ENCODE data around the gene NPBWR2. TPM values are rescaled to one million over a fixed set of nuclear protein-coding genes. Genes with fewer than 3 reads are reported as not detected.

Gene NPBWR2
- polyA plus RNA-seq, 1 donor (not counting 4 experiments of a cell fraction or from before 2014, with no cell fraction given): not detected

DNA sequence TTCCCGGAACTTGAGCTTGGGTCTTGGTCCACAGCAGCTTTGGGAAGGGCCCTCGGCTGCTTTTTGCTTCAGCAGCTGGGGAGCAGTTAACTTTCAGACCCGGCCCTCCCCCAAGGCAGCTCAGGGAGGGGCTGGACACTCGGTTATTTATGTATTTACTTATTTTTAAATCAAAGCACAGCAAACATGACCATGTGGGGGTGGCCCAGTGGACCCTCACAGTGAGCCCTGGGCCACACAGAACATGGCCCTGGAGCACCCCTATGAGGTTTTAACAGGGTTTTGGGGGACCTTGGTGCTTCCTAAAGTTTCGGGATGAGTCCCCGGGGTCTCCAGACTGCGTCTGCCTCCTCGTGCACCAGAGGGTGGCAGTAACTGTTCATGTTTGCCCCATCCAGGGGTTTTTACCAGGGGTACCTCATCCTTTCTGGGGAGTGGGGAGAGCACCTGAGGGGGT is 26.6 kb upstream of the NPBWR2 start:
- TF ChIP-seq CTCF (optimal IDR thresholded peaks at IDR 0.05 in 1 of 3, IDR thresholded peaks at IDR 0.05 in 1 of 3, conservative IDR thresholded peaks at IDR 0.05 in 1 of 3; ENCODE audit: extremely low read depth in 1 of 3, insufficient read depth in 2 of 3, low read length in 3 of 3): peak in 1 of 3 experiments; percentile 8
- no peak for TF ChIP-seq EZH2 (IDR thresholded peaks at IDR 0.05; ENCODE audit: low read length)
- Histone ChIP-seq H3K27me3 (ENCODE audit: control insufficient read depth, extremely low read depth, insufficient read depth, low read length) (no peaks in the 10 kb centered on the region), H3K36me3 (ENCODE audit: control insufficient read depth in 2 of 2, extremely low read depth in 1 of 2, insufficient read depth in 2 of 2, low read length in 2 of 2) (no peaks in the 10 kb centered on the region), H3K9me1 (ENCODE audit: control insufficient read depth, extremely low read depth, insufficient read depth, low read length) (no peaks in the 10 kb centered on the region), H3K4me3 (ENCODE audit: control insufficient read depth in 2 of 3, extremely low read depth in 1 of 3, insufficient read depth in 2 of 3, low read depth in 1 of 3, low read length in 3 of 3) (no peak overlapping the region), H3K27ac (ENCODE audit: control insufficient read depth, insufficient read depth, low read length) (no peak overlapping the region), H3K9me3 (ENCODE audit: control insufficient read depth, low read depth, low read length) (no peaks in the 10 kb centered on the region), H4K20me1 (ENCODE audit: control insufficient read depth, extremely low read depth, insufficient read depth, low read length) (no peaks in the 10 kb centered on the region), H3K4me2 (ENCODE audit: control insufficient read depth, extremely low read depth, insufficient read depth, low read depth, low read length) (no peak overlapping the region), H3K4me1 (ENCODE audit: control insufficient read depth, extremely low read depth, insufficient read depth, low read length) (no peaks in the 10 kb centered on the region), H2AFZ (ENCODE audit: control insufficient read depth, low read length) (no peak overlapping the region), H3K79me2 (ENCODE audit: control insufficient read depth, insufficient read depth, low read length) (no peaks in the 10 kb centered on the region), H3K9ac (ENCODE audit: control insufficient read depth, extremely low read depth, insufficient read depth, low read length) (no peak overlapping the region)
- dilution Hi-C loops (cut with MboI; ENCODE audit: extremely low pct_ligation_motif_present, low sequenced_read_pairs): no loop called here
- no peak for FAIRE-seq
- no peak for DNase-seq (ENCODE audit: low read depth, low spot score)

DNA sequence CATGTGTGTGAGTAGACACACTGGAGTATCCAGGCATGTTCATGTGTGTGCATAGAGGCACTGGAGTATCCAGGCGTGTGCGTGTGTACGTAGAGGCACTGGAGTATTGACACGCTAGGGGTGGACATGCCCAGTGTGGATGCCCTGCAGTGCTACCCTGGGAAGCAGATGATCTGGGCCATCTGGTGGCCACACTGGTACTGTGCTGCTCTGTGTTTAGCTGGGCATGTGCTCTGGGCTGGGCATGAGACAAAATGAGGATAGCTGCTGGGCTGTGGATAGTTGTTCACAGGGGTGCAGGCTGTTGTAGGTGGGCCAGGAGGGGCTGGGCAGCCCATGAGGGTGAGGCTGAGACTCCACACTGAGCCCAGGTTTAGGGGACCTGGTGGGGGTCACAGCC is 24.0 kb upstream of the NPBWR2 start:
- no peak for DNase-seq (ENCODE audit: low read depth, low spot score)

More for the DNA sequence above, 24.0 kb upstream of the NPBWR2 start:
- Histone ChIP-seq H3K79me2 (ENCODE audit: control insufficient read depth, insufficient read depth, low read length) (no peaks in the 10 kb centered on the region), H4K20me1 (ENCODE audit: control insufficient read depth, extremely low read depth, insufficient read depth, low read length) (no peaks in the 10 kb centered on the region), H3K4me2 (ENCODE audit: control insufficient read depth, extremely low read depth, insufficient read depth, low read depth, low read length) (no peak overlapping the region), H3K9ac (ENCODE audit: control insufficient read depth, extremely low read depth, insufficient read depth, low read length) (no peak overlapping the region), H3K4me3 (ENCODE audit: control insufficient read depth in 2 of 3, extremely low read depth in 1 of 3, insufficient read depth in 2 of 3, low read depth in 1 of 3, low read length in 3 of 3) (no peak overlapping the region), H2AFZ (ENCODE audit: control insufficient read depth, low read length) (no peak overlapping the region), H3K9me3 (ENCODE audit: control insufficient read depth, low read depth, low read length) (no peaks in the 10 kb centered on the region), H3K9me1 (ENCODE audit: control insufficient read depth, extremely low read depth, insufficient read depth, low read length) (no peaks in the 10 kb centered on the region), H3K27ac (ENCODE audit: control insufficient read depth, insufficient read depth, low read length) (no peak overlapping the region), H3K27me3 (ENCODE audit: control insufficient read depth, extremely low read depth, insufficient read depth, low read length) (no peaks in the 10 kb centered on the region), H3K36me3 (ENCODE audit: control insufficient read depth in 2 of 2, extremely low read depth in 1 of 2, insufficient read depth in 2 of 2, low read length in 2 of 2) (no peaks in the 10 kb centered on the region), H3K4me1 (ENCODE audit: control insufficient read depth, extremely low read depth, insufficient read depth, low read length) (no peaks in the 10 kb centered on the region)
- dilution Hi-C loops (cut with MboI; ENCODE audit: extremely low pct_ligation_motif_present, low sequenced_read_pairs): no loop called here
- TF ChIP-seq CTCF (optimal IDR thresholded peaks at IDR 0.05 in 1 of 3, IDR thresholded peaks at IDR 0.05 in 1 of 3, conservative IDR thresholded peaks at IDR 0.05 in 1 of 3; ENCODE audit: extremely low read depth in 1 of 3, insufficient read depth in 2 of 3, low read length in 3 of 3) (peak; percentile 31 to 79 (median 67)), EZH2 (IDR thresholded peaks at IDR 0.05; ENCODE audit: low read length) (no peak)
- FAIRE-seq: no peak

All from keratinocyte (primary cell).